ENCODE data around the gene AKT2. TPM values are rescaled to one million over a fixed set of nuclear protein-coding genes. Genes with fewer than 3 reads are reported as not detected.

Gene AKT2
- total RNA-seq, 1 experiment from 2014 or later = 150 TPM

DNA sequence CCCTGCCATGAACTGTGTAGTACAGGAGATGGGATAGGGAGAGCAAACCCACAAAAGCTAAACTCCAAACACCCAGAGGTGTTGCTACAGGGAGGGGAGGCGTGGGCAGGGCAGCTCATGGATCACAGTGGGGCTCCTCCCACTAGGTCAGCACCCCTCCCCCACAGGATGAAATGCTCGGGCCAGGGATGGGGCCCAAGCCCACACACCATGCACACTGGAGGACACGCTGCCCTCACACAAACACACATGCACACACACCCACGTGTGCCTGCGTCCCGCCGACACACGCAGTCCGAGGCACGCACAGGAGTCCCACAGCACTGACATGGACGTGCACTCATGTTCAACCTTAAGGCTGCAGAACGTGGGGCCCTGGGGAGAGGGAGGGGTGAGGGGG, 52.7 kb downstream of the AKT2 start:
- Histone ChIP-seq H3K4me2 (ENCODE audit: insufficient read depth, insufficient read length, low read length) (no peak overlapping the region), H3K79me1 (ENCODE audit: insufficient read depth, low read depth, low read length, poor library complexity, severe bottlenecking) (no peaks in the 10 kb centered on the region), H2BK20ac (ENCODE audit: low read depth, low read length, poor library complexity, severe bottlenecking) (no peak overlapping the region), H2AFZ (ENCODE audit: low read length) (no peak overlapping the region), H3K79me2 (ENCODE audit: insufficient read depth, low read length) (no peaks in the 10 kb centered on the region), H3K27ac (ENCODE audit: insufficient read length, low read depth, low read length) (no peak overlapping the region), H3K23ac (ENCODE audit: insufficient read length, low read depth, low read length) (no peak overlapping the region), H4K20me1 (ENCODE audit: control insufficient read depth, insufficient read depth, insufficient read length) (no peaks in the 10 kb centered on the region), H4K91ac (ENCODE audit: insufficient read length, low read depth, low read length) (no peak overlapping the region), H2BK5ac (ENCODE audit: insufficient read length, low read length) (no peak overlapping the region), H3K56ac (ENCODE audit: insufficient read length, low read depth, low read length) (no peak overlapping the region), H3K14ac (ENCODE audit: insufficient read depth, low read length) (no peak overlapping the region; the same call in 1 of the 2 replicates), H3K4ac (ENCODE audit: low read depth, low read length) (no peak overlapping the region), H3K9me3 (ENCODE audit: control insufficient read depth, low read depth, low read length) (no peaks in the 10 kb centered on the region), H4K8ac (replicated peaks; ENCODE audit: insufficient read length, low read depth, low read length) (no peak overlapping the region), H3K18ac (ENCODE audit: insufficient read length, low read depth, low read length) (no peak overlapping the region), H3K23me2 (ENCODE audit: insufficient read length, low read depth, low read length, poor library complexity, severe bottlenecking) (no peaks in the 10 kb centered on the region), H3K4me1 (ENCODE audit: insufficient read depth, low read length) (peaks cover 2% of the 10 kb centered on the region; the same call in 1 of the 2 replicates), H3T11ph (ENCODE audit: low read length) (no peak overlapping the region), H2BK15ac (ENCODE audit: low read depth, low read length) (no peak overlapping the region), H3K9ac (ENCODE audit: extremely low read depth, insufficient read length, low read length) (no peak overlapping the region), H2BK12ac (ENCODE audit: insufficient read length, low read depth, low read length) (no peak overlapping the region), H2AK5ac (ENCODE audit: insufficient read length, low read length) (no peak overlapping the region), H3K27me3 (ENCODE audit: insufficient read depth, low read length) (no peaks in the 10 kb centered on the region), H4K5ac (ENCODE audit: insufficient read length, low read depth, low read length) (no peak overlapping the region), H2BK120ac (ENCODE audit: low read depth, low read length, poor library complexity, severe bottlenecking) (no peak overlapping the region)
- no peaks in the 10 kb centered on the region; the same call in 1 of the 2 replicates for H3K27me3 Mint-ChIP-seq (ENCODE audit: low read depth)
- H3K9me3 Mint-ChIP-seq = no peaks in the 10 kb centered on the region
- whole genome bisulfite sequencing (ENCODE audit: extremely low coverage, insufficient read length, low lambda C conversion rate) = no CpG with 5 or more reads among the region's 12 CpGs
- H3K27ac Mint-ChIP-seq = peak overlapping the region in 1 of 3 experiments; percentile 70; a peak in 1 of 7 replicates
- H3K4me1 Mint-ChIP-seq = peaks cover 19% of the 10 kb centered on the region in 2 experiments
- TF ChIP-seq, protein P1, sequence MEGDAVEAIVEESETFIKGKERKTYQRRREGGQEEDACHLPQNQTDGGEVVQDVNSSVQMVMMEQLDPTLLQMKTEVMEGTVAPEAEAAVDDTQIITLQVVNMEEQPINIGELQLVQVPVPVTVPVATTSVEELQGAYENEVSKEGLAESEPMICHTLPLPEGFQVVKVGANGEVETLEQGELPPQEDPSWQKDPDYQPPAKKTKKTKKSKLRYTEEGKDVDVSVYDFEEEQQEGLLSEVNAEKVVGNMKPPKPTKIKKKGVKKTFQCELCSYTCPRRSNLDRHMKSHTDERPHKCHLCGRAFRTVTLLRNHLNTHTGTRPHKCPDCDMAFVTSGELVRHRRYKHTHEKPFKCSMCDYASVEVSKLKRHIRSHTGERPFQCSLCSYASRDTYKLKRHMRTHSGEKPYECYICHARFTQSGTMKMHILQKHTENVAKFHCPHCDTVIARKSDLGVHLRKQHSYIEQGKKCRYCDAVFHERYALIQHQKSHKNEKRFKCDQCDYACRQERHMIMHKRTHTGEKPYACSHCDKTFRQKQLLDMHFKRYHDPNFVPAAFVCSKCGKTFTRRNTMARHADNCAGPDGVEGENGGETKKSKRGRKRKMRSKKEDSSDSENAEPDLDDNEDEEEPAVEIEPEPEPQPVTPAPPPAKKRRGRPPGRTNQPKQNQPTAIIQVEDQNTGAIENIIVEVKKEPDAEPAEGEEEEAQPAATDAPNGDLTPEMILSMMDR (conservative IDR thresholded peaks at IDR 0.05) = no peak
- H3K4me3 Mint-ChIP-seq = no peak overlapping the region
- peaks cover 7 to 23% (median 21%) of the 10 kb centered on the region in 3 experiments; a peak in 6 of 7 replicates for H3K36me3 Mint-ChIP-seq (ENCODE audit: insufficient read depth in 1 of 3, low read depth in 3 of 3)
- DNase-seq = no peak
